HS-27A (cell line): Measurements from ENCODE around the gene RFX6.
"Not testable (repeated sequence)": the region's sequence is repeated elsewhere in the genome, so short reads cannot be mapped to it uniquely, and the experiment has no call there.

Experiments
- DNase-seq: peaks from one replicate; pipeline ENCODE4 v3.0.0-alpha.2; 2012; ENCODE audit warnings: low read depth, missing footprints

RFX6 gene

GRCh38 chr6:116876635-116877611 is at the start of gene RFX6:
Gene RFX6, plus strand, starts transcription at chr6:116877242. Its CDS starts 34 bp downstream, at chr6:116877276.
- no peak for DNase-seq

- no peak for DNase-seq
Observed at GRCh38 chr6:116827561-116828240, 49.3 kb upstream of the RFX6 start.

GRCh38 chr6:116828983-116829382 is 48.1 kb upstream of the RFX6 start, which contains the start of gene GPRC6A:
Gene GPRC6A, minus strand, starts transcription at chr6:116829083. Its CDS starts 70 bp downstream, at chr6:116829013.
- no peak for DNase-seq

GRCh38 chr6:116834526-116834925 is 42.5 kb upstream of the RFX6 start:
- DNase-seq = not testable (repeated sequence)

GRCh38 chr6:116836606-116837342 is 40.3 kb upstream of the RFX6 start:
- DNase-seq = no peak

- DNase-seq = no peak
Observed at GRCh38 chr6:116840091-116840490, 37.0 kb upstream of the RFX6 start.

- no peak for DNase-seq
Observed at GRCh38 chr6:116842459-116842858, 34.6 kb upstream of the RFX6 start.

GRCh38 chr6:116847227-116847626 is 29.8 kb upstream of the RFX6 start:
- DNase-seq = no peak

- no peak for DNase-seq
Observed at GRCh38 chr6:116858060-116858459, 19.0 kb upstream of the RFX6 start.

- DNase-seq = no peak
Observed at GRCh38 chr6:116859264-116859663, 17.8 kb upstream of the RFX6 start.

- DNase-seq = no peak
Observed at GRCh38 chr6:116866281-116866871, 10.7 kb upstream of the RFX6 start.

GRCh38 chr6:116872771-116873170 is 4.3 kb upstream of the RFX6 start:
- no peak for DNase-seq

GRCh38 chr6:116876107-116876506 is 935 bp upstream of the RFX6 start:
- no peak for DNase-seq

GRCh38 chr6:116877743-116878142 is 701 bp downstream of the RFX6 start:
- DNase-seq = no peak

- DNase-seq = no peak
Observed at GRCh38 chr6:116881236-116881635, 4.2 kb downstream of the RFX6 start.

- no peak for DNase-seq
Observed at GRCh38 chr6:116883005-116883404, 6.0 kb downstream of the RFX6 start.

GRCh38 chr6:116884530-116884929 is 7.5 kb downstream of the RFX6 start:
- DNase-seq = no peak

GRCh38 chr6:116887168-116887567 is 10.1 kb downstream of the RFX6 start:
- DNase-seq = no peak

GRCh38 chr6:116887894-116888293 is 10.9 kb downstream of the RFX6 start:
- no peak for DNase-seq

- no peak for DNase-seq
Observed at GRCh38 chr6:116888732-116889360, 11.8 kb downstream of the RFX6 start.

GRCh38 chr6:116894669-116895068 is 17.6 kb downstream of the RFX6 start:
- DNase-seq = no peak
